HL-60 (cell line): ENCODE results near the gene AQP7.
"Not testable (repeated sequence)": the region's sequence is repeated elsewhere in the genome, so short reads cannot be mapped to it uniquely, and the experiment has no call there.

Experiments
- CTCF ChIP-seq: IDR thresholded peaks from one replicate; pipeline ENCODE4 v1.5.1; 2011; ENCODE audit warnings: low read length, control low read depth, inconsistent platforms; ENCODE audit not compliant: insufficient read depth
- GABPA ChIP-seq: IDR thresholded peaks from 2 replicates; pipeline ENCODE4 v1.6.1; 2012; ENCODE audit warnings: low read depth
- POLR2AphosphoS5 ChIP-seq: IDR thresholded peaks from 2 replicates; pipeline ENCODE4 v1.6.1; 2012; ENCODE audit warnings: low read depth
- REST ChIP-seq: IDR thresholded peaks from 2 replicates; pipeline ENCODE4 v1.6.1; 2012; ENCODE audit warnings: low read depth; ENCODE audit not compliant: insufficient replicate concordance
- SPI1 ChIP-seq: IDR thresholded peaks from 2 replicates; pipeline ENCODE4 v1.6.1; 2012; ENCODE audit warnings: low read depth, mild to moderate bottlenecking, borderline replicate concordance

- not testable (repeated sequence) for TF ChIP-seq CTCF, POLR2AphosphoS5, GABPA, REST, SPI1
Measured at GRCh38 chr9:33401809-33402208, 559 bp downstream of the AQP7 start.
